SK-N-SH (cell line): ENCODE measurements around the gene PPP1R27. TPM values are rescaled to one million over a fixed set of nuclear protein-coding genes. Genes with fewer than 3 reads are reported as not detected.

Experiments used
- CTCF ChIA-PET: fragments of 300-600, 350-600 bp; formaldehyde crosslinking; extraction: SDS; loops from one replicate; lab custom pipeline; 2021; lab: Yijun Ruan, JAX
- POLR2A ChIA-PET: fragments of 350-600 bp; sonication (Branson Sonifier 250); formaldehyde crosslinking; extraction: SDS; loops from one replicate; lab custom pipeline; 2020; ENCODE audit warnings: antibody characterized with exemption, inconsistent platforms; lab: Yijun Ruan, JAX
- DNase-seq: peaks from one replicate; pipeline ENCODE4 v3.0.0; 2012
- H2AFZ ChIP-seq: fragments of 200-600 bp; sonication (generic); 2 replicates; pipeline ENCODE4 v1.8.1; 2016; ENCODE audit warnings: antibody characterized with exemption, mild to moderate bottlenecking, low read depth
- H3F3A ChIP-seq: fragments of 200-600 bp; sonication (generic); replicated peaks from 2 replicates; pipeline ENCODE3; 2016; ENCODE audit warnings: antibody characterized with exemption, mild to moderate bottlenecking; ENCODE audit not compliant: insufficient read depth
- H3K27ac ChIP-seq, 2 experiments: fragments of 200-500 bp in 1 of 2; fragments of 200-600 bp in 1 of 2; sonication (Bioruptor generic) in 1 of 2; sonication (generic), shearing (Covaris generic) in 1 of 2; 2 replicates each; pipeline versions ENCODE4 v1.5.1 to v1.6.1; 2014 to 2016; ENCODE audit warnings: low read depth in 2 of 2, inconsistent platforms in 1 of 2, low read length in 1 of 2, mild to moderate bottlenecking in 1 of 2, mixed read lengths in 1 of 2
- H3K27me3 ChIP-seq: fragments of 200-600 bp; sonication (generic), shearing (Covaris generic); 2 replicates; pipeline ENCODE4 v1.6.1; 2016; ENCODE audit warnings: mixed run types; ENCODE audit not compliant: insufficient read depth
- H3K36me3 ChIP-seq, 2 experiments: fragments of 200-500 bp in 1 of 2; fragments of 200-600 bp in 1 of 2; sonication (Bioruptor generic) in 1 of 2; sonication (generic) in 1 of 2; replicated peaks in 1 of 2; 2 replicates each; pipeline versions ENCODE3 to v1.5.1; 2014 to 2016; ENCODE audit warnings: low read length in 1 of 2, mild to moderate bottlenecking in 1 of 2; ENCODE audit not compliant: insufficient read depth in 2 of 2, control insufficient read depth in 1 of 2
- H3K4me1 ChIP-seq, 2 experiments: fragments of 200-500 bp in 1 of 2; fragments of 200-600 bp in 1 of 2; sonication (Bioruptor generic) in 1 of 2; sonication (generic), shearing (Covaris generic) in 1 of 2; 2 replicates each; pipeline versions ENCODE4 v1.5.1 to v1.6.1; 2014 to 2016; ENCODE audit warnings: low read depth in 1 of 2, low read length in 1 of 2, mixed run types in 1 of 2; ENCODE audit not compliant: insufficient read depth in 2 of 2, control insufficient read depth in 1 of 2
- H3K4me2 ChIP-seq: fragments of 200-600 bp; sonication (generic), shearing (Covaris generic); 2 replicates; pipeline ENCODE4 v1.6.1; 2017; ENCODE audit warnings: mixed run types
- H3K4me3 ChIP-seq, 2 experiments: fragments of 200-500 bp in 1 of 2; fragments of 200-600 bp in 1 of 2; sonication (Bioruptor generic) in 1 of 2; sonication (generic), shearing (Covaris generic) in 1 of 2; 2 replicates each; pipeline versions ENCODE4 v1.5.1 to v1.8.1; 2014 to 2016; ENCODE audit warnings: low read depth in 2 of 2, inconsistent platforms in 1 of 2, low read length in 1 of 2, mild to moderate bottlenecking in 1 of 2, mixed read lengths in 1 of 2, moderate library complexity in 1 of 2
- H3K79me2 ChIP-seq: fragments of 200-600 bp; sonication (generic); 2 replicates; pipeline ENCODE4 v1.8.1; 2017; ENCODE audit warnings: mild to moderate bottlenecking; ENCODE audit not compliant: insufficient read depth
- H3K9ac ChIP-seq: fragments of 200-600 bp; sonication (generic); 2 replicates; pipeline ENCODE4 v1.6.1; 2017; ENCODE audit warnings: mixed run types
- H3K9me2 ChIP-seq: fragments of 200-600 bp; sonication (generic); 2 replicates; pipeline ENCODE4 v1.6.1; 2017; ENCODE audit warnings: mixed run types
- H3K9me3 ChIP-seq: fragments of 200-600 bp; sonication (generic); 2 replicates; pipeline ENCODE4 v1.6.1; 2017; ENCODE audit warnings: mixed run types, mild to moderate bottlenecking, moderate library complexity
- H4K20me1 ChIP-seq: fragments of 200-600 bp; sonication (generic); 2 replicates; pipeline ENCODE4 v1.6.1; 2017; ENCODE audit warnings: mild to moderate bottlenecking, mixed run types; ENCODE audit not compliant: insufficient read depth
- FOSL2 ChIP-seq: IDR thresholded peaks from 2 replicates; pipeline ENCODE4 v1.4.0; 2012; ENCODE audit warnings: low read depth, mild to moderate bottlenecking, moderate library complexity, borderline replicate concordance
- JUND ChIP-seq: IDR thresholded peaks from 2 replicates; pipeline ENCODE4 v1.4.0; 2012
- MEF2A ChIP-seq: IDR thresholded peaks from 2 replicates; pipeline ENCODE4 v1.4.0; 2012; ENCODE audit warnings: low read depth, borderline replicate concordance
- POLR2AphosphoS5 ChIP-seq: IDR thresholded peaks from 2 replicates; pipeline ENCODE4 v1.6.1; 2012; ENCODE audit warnings: low read depth, low read length
- RAD21 ChIP-seq: IDR thresholded peaks from 2 replicates; pipeline ENCODE4 v1.6.1; 2012; ENCODE audit warnings: mild to moderate bottlenecking, low read length
- TEAD4 ChIP-seq: IDR thresholded peaks from 2 replicates; pipeline ENCODE4 v1.4.0; 2012; ENCODE audit warnings: mild to moderate bottlenecking, borderline replicate concordance; ENCODE audit not compliant: insufficient read depth
- WGBS: methylation state at CpG from one replicate; pipeline ENCODE4 v1.1.6; 2017; ENCODE audit warnings: low lambda C conversion rate; 5-methylcytosine and 5-hydroxymethylcytosine counted together
- polyA plus RNA-seq, 3 experiments: library from polyadenylated mRNA; depleted of rRNA; stranded (reverse); fragments of >200 nt; gene quantifications; 2 replicates each; pipeline ENCODE4 v1.2.3, GENCODE V29; 2012
- TF ChIP-seq, protein P1 (sequence below): IDR thresholded peaks from 2 replicates; pipeline ENCODE4 v1.4.0; 2012; ENCODE audit warnings: low read depth
- TF ChIP-seq, protein P2 (sequence below): IDR thresholded peaks from 2 replicates; pipeline ENCODE4 v1.4.0; 2012; ENCODE audit warnings: low read depth, borderline replicate concordance
- TF ChIP-seq, protein P3 (sequence below): IDR thresholded peaks from 2 replicates; pipeline ENCODE4 v1.4.0; 2012; ENCODE audit warnings: low read depth, borderline replicate concordance
- TF ChIP-seq, protein P4 (sequence below): IDR thresholded peaks from 2 replicates; pipeline ENCODE4; 2012

The PPP1R27 gene
- polyA plus RNA-seq, 1 of the 3 experiments (the other 2 are of a cell fraction) = 0.07 TPM

DNA sequence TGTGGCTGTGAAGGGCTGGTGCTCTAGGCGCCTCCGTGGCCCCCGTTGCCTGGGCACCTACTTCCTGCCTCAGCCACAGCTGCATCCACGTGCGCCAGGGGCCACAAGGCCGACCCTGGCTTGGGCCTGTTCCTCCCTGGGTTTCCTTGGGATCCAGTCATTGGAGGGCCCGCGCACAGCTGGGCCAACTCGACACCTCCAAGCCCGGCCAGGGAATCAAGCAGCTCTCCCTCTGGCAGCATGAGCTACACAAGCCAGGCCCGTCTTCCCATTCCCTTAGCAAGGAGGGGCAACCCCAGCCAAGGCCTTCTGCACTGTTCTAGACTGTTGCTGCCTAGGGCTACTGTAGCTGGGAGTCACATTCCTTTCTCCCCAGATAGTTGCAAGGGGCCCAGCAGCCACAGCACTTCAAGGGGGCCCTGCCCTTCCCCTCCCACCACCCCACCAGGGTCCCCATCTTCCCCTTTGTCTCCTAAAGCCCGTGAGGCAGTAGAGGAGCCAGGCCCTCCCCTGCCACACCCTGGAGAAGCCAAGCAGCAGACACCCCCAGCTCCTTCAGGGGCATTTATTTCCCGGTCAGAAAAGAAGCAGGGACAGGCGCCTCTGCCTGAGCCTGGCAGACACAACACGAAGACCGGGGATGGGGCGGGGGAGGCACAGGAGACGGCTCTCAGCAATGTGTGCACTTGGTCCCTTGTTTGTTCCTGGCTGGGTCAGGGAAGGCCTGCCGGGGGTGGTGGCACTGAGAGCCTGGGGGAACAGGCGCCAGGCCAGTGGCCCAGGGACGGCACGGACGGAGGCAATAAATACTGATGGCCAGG is 32.5 kb upstream of the PPP1R27 start (continued):
- TF ChIP-seq, protein P1, sequence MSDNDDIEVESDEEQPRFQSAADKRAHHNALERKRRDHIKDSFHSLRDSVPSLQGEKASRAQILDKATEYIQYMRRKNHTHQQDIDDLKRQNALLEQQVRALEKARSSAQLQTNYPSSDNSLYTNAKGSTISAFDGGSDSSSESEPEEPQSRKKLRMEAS = peak; percentile 52
- TF ChIP-seq, protein P2, sequence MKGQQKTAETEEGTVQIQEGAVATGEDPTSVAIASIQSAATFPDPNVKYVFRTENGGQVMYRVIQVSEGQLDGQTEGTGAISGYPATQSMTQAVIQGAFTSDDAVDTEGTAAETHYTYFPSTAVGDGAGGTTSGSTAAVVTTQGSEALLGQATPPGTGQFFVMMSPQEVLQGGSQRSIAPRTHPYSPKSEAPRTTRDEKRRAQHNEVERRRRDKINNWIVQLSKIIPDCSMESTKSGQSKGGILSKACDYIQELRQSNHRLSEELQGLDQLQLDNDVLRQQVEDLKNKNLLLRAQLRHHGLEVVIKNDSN = no peak
- TF ChIP-seq MEF2A = no peak

DNA sequence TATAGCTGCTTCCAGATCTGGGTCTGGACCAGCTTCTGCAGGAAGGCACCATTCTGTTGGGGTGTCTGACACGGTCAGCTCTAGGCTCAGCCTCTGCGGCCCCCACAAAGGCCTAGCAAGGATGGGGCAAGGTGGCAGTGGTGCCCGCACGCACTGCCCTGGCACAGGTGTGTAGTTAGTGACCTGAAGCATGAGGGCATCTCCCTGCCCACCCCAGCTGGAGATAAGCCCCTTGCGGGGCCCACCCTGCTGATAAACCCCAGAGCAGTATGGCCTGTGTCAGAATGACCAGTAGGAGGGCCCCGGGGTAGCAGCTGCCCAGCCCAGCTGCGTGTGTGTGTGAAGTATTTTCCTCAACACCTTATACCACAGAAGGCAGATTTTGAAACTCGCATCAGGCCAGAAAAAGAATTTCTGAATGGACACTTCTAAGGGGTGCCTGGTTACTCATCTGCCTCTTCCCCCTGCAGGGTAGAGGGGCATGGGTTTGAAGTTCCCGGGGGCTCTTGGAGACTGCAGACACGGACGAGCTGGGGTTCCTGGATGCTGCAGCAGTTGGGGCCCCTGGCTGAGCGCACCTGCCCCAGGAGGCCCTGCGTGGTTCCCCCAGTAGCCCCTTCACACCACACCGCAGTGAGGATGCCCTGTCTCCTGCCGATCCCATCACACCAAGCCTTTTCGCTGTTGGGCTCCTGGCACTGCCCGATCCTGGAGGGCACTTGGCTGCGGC is 31.8 kb upstream of the PPP1R27 start:
- TF ChIP-seq POLR2AphosphoS5 = peak; percentile 28; the same call in 1 of the 2 replicates
- TF ChIP-seq, protein P3, sequence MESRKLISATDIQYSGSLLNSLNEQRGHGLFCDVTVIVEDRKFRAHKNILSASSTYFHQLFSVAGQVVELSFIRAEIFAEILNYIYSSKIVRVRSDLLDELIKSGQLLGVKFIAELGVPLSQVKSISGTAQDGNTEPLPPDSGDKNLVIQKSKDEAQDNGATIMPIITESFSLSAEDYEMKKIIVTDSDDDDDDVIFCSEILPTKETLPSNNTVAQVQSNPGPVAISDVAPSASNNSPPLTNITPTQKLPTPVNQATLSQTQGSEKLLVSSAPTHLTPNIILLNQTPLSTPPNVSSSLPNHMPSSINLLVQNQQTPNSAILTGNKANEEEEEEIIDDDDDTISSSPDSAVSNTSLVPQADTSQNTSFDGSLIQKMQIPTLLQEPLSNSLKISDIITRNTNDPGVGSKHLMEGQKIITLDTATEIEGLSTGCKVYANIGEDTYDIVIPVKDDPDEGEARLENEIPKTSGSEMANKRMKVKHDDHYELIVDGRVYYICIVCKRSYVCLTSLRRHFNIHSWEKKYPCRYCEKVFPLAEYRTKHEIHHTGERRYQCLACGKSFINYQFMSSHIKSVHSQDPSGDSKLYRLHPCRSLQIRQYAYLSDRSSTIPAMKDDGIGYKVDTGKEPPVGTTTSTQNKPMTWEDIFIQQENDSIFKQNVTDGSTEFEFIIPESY = peak; percentile 2; the same call in 1 of the 2 replicates
- no peak for TF ChIP-seq RAD21
- peak; percentile 7; the same call in 1 of the 2 replicates for TF ChIP-seq FOSL2
- no peak for TF ChIP-seq JUND
- TF ChIP-seq, protein P4, sequence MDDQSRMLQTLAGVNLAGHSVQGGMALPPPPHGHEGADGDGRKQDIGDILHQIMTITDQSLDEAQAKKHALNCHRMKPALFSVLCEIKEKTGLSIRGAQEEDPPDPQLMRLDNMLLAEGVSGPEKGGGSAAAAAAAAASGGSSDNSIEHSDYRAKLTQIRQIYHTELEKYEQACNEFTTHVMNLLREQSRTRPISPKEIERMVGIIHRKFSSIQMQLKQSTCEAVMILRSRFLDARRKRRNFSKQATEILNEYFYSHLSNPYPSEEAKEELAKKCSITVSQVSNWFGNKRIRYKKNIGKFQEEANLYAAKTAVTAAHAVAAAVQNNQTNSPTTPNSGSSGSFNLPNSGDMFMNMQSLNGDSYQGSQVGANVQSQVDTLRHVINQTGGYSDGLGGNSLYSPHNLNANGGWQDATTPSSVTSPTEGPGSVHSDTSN = peak; percentile 2
- TF ChIP-seq TEAD4 = 0 out of 2 replicates have a peak, but pooled peaks have one; percentile 7
- H3K4me3 ChIP-seq = no peak overlapping the region
- no peak overlapping the region for H3K4me2 ChIP-seq
- no peak overlapping the region for H2AFZ ChIP-seq
- H3K9ac ChIP-seq = no peak overlapping the region
- peaks cover 28 to 63% of the 10 kb centered on the region in 2 experiments; a peak in 3 of 4 replicates for H3K4me1 ChIP-seq
- WGBS = 91% methylated on average over 14 of the region's 18 CpGs
- peaks cover 38 to 54% of the 10 kb centered on the region in 2 experiments for H3K36me3 ChIP-seq
- peak; percentile 48 for DNase-seq
- ChIA-PET POLR2A (interaction anchor here (0.5 to 2.2 kb wide), 17 partner anchors 13 to 245 kb away, joined by 3 to 13 read pairs (median 3); partner anchors contain the start of genes MCRIP1, MRPL12, PCYT2 and SLC25A10), CTCF (interaction anchor here (0.7 to 5.1 kb wide), 13 partner anchors 14 to 163 kb away, joined by 3 to 32 read pairs (median 4); partner anchors contain the start of genes MAFG and NOTUM)
- H3K9me2 ChIP-seq = no peaks in the 10 kb centered on the region
- H3K27ac ChIP-seq = peak overlapping the region; percentile 86 to 95
- H3K27me3 ChIP-seq = no peaks in the 10 kb centered on the region
- H3K9me3 ChIP-seq = no peaks in the 10 kb centered on the region
- peaks cover 70% of the 10 kb centered on the region for H3F3A ChIP-seq
- peaks cover 78% of the 10 kb centered on the region for H3K79me2 ChIP-seq
- H4K20me1 ChIP-seq = peaks cover 55% of the 10 kb centered on the region
